ENCODE measurements around the gene SPEN. TPM values are rescaled to one million over a fixed set of nuclear protein-coding genes. Genes with fewer than 3 reads are reported as not detected.
"Not testable (repeated sequence)": the region's sequence is repeated elsewhere in the genome, so short reads cannot be mapped to it uniquely, and the experiment has no call there.

The SPEN gene
- polyA plus RNA-seq, 1 of the 3 experiments (the other 2 are of a cell fraction): 6.1 TPM

GRCh38 chr1:15807121-15807520 lies 40.4 kb upstream of the SPEN start:
- Histone ChIP-seq H3K4me1 (ENCODE audit: control insufficient read depth in 1 of 2, insufficient read depth in 2 of 2, low read depth in 1 of 2, low read length in 1 of 2) (no peaks in the 10 kb centered on the region; a peak in 1 of 4 replicates), H3K27ac (ENCODE audit: low read depth in 2 of 2, low read length in 1 of 2) (no peak overlapping the region), H3F3A (replicated peaks; ENCODE audit: insufficient read depth) (peaks cover 10% of the 10 kb centered on the region), H3K9me2 (no peaks in the 10 kb centered on the region), H3K9ac (no peak overlapping the region), H3K4me3 (ENCODE audit: low read depth in 2 of 2, low read length in 1 of 2) (no peak overlapping the region), H3K4me2 (no peak overlapping the region), H3K36me3 (replicated peaks in 1 of 2; ENCODE audit: control insufficient read depth in 1 of 2, insufficient read depth in 2 of 2, low read length in 1 of 2) (no peaks in the 10 kb centered on the region), H3K79me2 (ENCODE audit: insufficient read depth) (no peaks in the 10 kb centered on the region), H3K27me3 (ENCODE audit: insufficient read depth) (no peaks in the 10 kb centered on the region), H3K9me3 (no peaks in the 10 kb centered on the region), H2AFZ (ENCODE audit: low read depth) (no peak overlapping the region), H4K20me1 (ENCODE audit: insufficient read depth) (no peaks in the 10 kb centered on the region)
- ChIA-PET CTCF (interaction anchor here (0.9 to 2.8 kb wide), 2 partner anchors 15 to 187 kb away, joined by 3 to 13 read pairs; no protein-coding TSS in a partner anchor), POLR2A (no interaction called here)
- DNase-seq: no peak
- no peak for TF ChIP-seq TEAD4 (IDR thresholded peaks at IDR 0.05; ENCODE audit: borderline replicate concordance, insufficient read depth)
- no peak for TF ChIP-seq FOSL2 (IDR thresholded peaks at IDR 0.05; ENCODE audit: borderline replicate concordance, low read depth)
- TF ChIP-seq MEF2A (IDR thresholded peaks at IDR 0.05; ENCODE audit: borderline replicate concordance, low read depth): no peak
- no peak for TF ChIP-seq ELF1 (IDR thresholded peaks at IDR 0.05)
- no peak for TF ChIP-seq NRF1 (IDR thresholded peaks at IDR 0.05; ENCODE audit: low read depth, low read length)
- TF ChIP-seq RCOR1 (IDR thresholded peaks at IDR 0.05; ENCODE audit: low read length): no peak
- no peak for TF ChIP-seq EZH2phosphoT487 (IDR thresholded peaks at IDR 0.05; ENCODE audit: borderline replicate concordance, low read depth)
- no peak for TF ChIP-seq SMC3 (IDR thresholded peaks at IDR 0.05; ENCODE audit: low read depth, low read length)
- no peak for TF ChIP-seq USF1 (IDR thresholded peaks at IDR 0.05; ENCODE audit: borderline replicate concordance, low read depth)
- no peak for TF ChIP-seq RAD21 (IDR thresholded peaks at IDR 0.05; ENCODE audit: low read length)
- no peak for TF ChIP-seq SIN3A (IDR thresholded peaks at IDR 0.05; ENCODE audit: borderline replicate concordance, low read depth, low read length)
- no peak for TF ChIP-seq TAF1 (IDR thresholded peaks at IDR 0.05; ENCODE audit: borderline replicate concordance, low read depth, low read length)
- no peak for TF ChIP-seq EP300 (IDR thresholded peaks at IDR 0.05; ENCODE audit: borderline replicate concordance in 1 of 2, low read depth in 1 of 2, low read length in 1 of 2)
- TF ChIP-seq, protein P1, sequence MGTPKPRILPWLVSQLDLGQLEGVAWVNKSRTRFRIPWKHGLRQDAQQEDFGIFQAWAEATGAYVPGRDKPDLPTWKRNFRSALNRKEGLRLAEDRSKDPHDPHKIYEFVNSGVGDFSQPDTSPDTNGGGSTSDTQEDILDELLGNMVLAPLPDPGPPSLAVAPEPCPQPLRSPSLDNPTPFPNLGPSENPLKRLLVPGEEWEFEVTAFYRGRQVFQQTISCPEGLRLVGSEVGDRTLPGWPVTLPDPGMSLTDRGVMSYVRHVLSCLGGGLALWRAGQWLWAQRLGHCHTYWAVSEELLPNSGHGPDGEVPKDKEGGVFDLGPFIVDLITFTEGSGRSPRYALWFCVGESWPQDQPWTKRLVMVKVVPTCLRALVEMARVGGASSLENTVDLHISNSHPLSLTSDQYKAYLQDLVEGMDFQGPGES (IDR thresholded peaks at IDR 0.05; ENCODE audit: low read depth, low read length): no peak
- no peak for TF ChIP-seq FOXM1 (IDR thresholded peaks at IDR 0.05; ENCODE audit: low read depth)
- TF ChIP-seq TCF12 (IDR thresholded peaks at IDR 0.05): no peak
- TF ChIP-seq, protein P2, sequence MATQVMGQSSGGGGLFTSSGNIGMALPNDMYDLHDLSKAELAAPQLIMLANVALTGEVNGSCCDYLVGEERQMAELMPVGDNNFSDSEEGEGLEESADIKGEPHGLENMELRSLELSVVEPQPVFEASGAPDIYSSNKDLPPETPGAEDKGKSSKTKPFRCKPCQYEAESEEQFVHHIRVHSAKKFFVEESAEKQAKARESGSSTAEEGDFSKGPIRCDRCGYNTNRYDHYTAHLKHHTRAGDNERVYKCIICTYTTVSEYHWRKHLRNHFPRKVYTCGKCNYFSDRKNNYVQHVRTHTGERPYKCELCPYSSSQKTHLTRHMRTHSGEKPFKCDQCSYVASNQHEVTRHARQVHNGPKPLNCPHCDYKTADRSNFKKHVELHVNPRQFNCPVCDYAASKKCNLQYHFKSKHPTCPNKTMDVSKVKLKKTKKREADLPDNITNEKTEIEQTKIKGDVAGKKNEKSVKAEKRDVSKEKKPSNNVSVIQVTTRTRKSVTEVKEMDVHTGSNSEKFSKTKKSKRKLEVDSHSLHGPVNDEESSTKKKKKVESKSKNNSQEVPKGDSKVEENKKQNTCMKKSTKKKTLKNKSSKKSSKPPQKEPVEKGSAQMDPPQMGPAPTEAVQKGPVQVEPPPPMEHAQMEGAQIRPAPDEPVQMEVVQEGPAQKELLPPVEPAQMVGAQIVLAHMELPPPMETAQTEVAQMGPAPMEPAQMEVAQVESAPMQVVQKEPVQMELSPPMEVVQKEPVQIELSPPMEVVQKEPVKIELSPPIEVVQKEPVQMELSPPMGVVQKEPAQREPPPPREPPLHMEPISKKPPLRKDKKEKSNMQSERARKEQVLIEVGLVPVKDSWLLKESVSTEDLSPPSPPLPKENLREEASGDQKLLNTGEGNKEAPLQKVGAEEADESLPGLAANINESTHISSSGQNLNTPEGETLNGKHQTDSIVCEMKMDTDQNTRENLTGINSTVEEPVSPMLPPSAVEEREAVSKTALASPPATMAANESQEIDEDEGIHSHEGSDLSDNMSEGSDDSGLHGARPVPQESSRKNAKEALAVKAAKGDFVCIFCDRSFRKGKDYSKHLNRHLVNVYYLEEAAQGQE (IDR thresholded peaks at IDR 0.05; ENCODE audit: low read depth, low read length): no peak
- TF ChIP-seq MXI1 (IDR thresholded peaks at IDR 0.05; ENCODE audit: low read depth, low read length): no peak
- no peak for TF ChIP-seq YY1 (IDR thresholded peaks at IDR 0.05; ENCODE audit: low read depth)
- WGBS (ENCODE audit: low lambda C conversion rate): 94% methylated on average over 10 of the region's 10 CpGs

- H3K9me2 ChIP-seq; H3K36me3 ChIP-seq (replicated peaks in 1 of 2; ENCODE audit: control insufficient read depth in 1 of 2, insufficient read depth in 2 of 2, low read length in 1 of 2); H2AFZ ChIP-seq (ENCODE audit: low read depth); DNase-seq; H3F3A ChIP-seq (replicated peaks; ENCODE audit: insufficient read depth); H3K27me3 ChIP-seq (ENCODE audit: insufficient read depth); H4K20me1 ChIP-seq (ENCODE audit: insufficient read depth); H3K79me2 ChIP-seq (ENCODE audit: insufficient read depth); H3K9ac ChIP-seq; H3K9me3 ChIP-seq; POLR2A ChIA-PET; H3K27ac ChIP-seq (ENCODE audit: low read depth in 2 of 2, low read length in 1 of 2); H3K4me1 ChIP-seq (ENCODE audit: control insufficient read depth in 1 of 2, insufficient read depth in 2 of 2, low read depth in 1 of 2, low read length in 1 of 2); H3K4me2 ChIP-seq; H3K4me3 ChIP-seq (ENCODE audit: low read depth in 2 of 2, low read length in 1 of 2): not testable (repeated sequence)
- 93% methylated on average over 11 of the region's 11 CpGs for WGBS (ENCODE audit: low lambda C conversion rate)
- CTCF ChIA-PET: interaction anchor here (0.7 to 2.8 kb wide), 2 partner anchors 187 to 313 kb away, joined by 3 to 13 read pairs; no protein-coding TSS in a partner anchor
Measured at GRCh38 chr1:15807549-15807948, 40.0 kb upstream of the SPEN start, which contains the start of gene UQCRHL. UQCRHL (minus strand) TSS chr1:15807649; CDS start chr1:15807649, 0 bp downstream.
